K562 (cell line): Measurements from ENCODE around the gene SEMA3A. TPM values are rescaled to one million over a fixed set of nuclear protein-coding genes. Genes with fewer than 3 reads are reported as not detected.

Experiments used
- ATAC-seq: fragments of 200-7000 bp; cut with Tn5 transposase; 3 replicates; pipeline ENCODE4 v1.9.1; 2020; ENCODE audit warnings: moderate library complexity
- BruUV-seq: library from RNA; stranded (reverse); fragments of 400-500 nt; replicated peaks from 2 replicates; lab custom pipeline; 2021; lab: Mats Ljungman, UMichigan
- CTCF ChIA-PET: fragments of 300-600 bp; formaldehyde crosslinking; extraction: SDS; loops from one replicate; lab custom pipeline; 2021; ENCODE audit warnings: low intra/inter-chr PET ratio; lab: Yijun Ruan, JAX
- POLR2A ChIA-PET: fragments of 300-600, 350-650 bp; sonication (Branson Sonifier 250); formaldehyde crosslinking; extraction: SDS; loops from one replicate; lab custom pipeline; 2021; ENCODE audit warnings: antibody characterized with exemption, inconsistent platforms; lab: Yijun Ruan, JAX
- DNase-seq, 4 experiments: peaks; one replicate each; pipeline versions ENCODE4 v3.0.0 to v3.0.0-alpha.2; 2011 to 2018; ENCODE audit warnings: low spot score in 3 of 4, mixed read lengths in 3 of 4; ENCODE audit errors: extremely low read depth in 1 of 4
- FAIRE-seq: peaks from 2 replicates; lab custom pipeline; 2011; peaks lifted over from hg19 to GRCh38; lab: Jason Lieb, UNC
- H2AFZ ChIP-seq: 2 replicates; pipeline ENCODE4 v1.6.0; 2011; ENCODE audit warnings: low read depth, low read length, control low read depth, inconsistent platforms
- H3K27ac ChIP-seq: fragments of 200-600 bp; 3 replicates; pipeline ENCODE4 v1.8.0; 2011; ENCODE audit warnings: low read depth, mild to moderate bottlenecking, control low read depth, inconsistent platforms, low read length, moderate library complexity, mixed read lengths; ENCODE audit errors: extremely low read depth
- H3K27me3 ChIP-seq, 2 experiments: fragments of 300-600 bp in 1 of 2; 2 replicates in 1 of 2; 3 replicates in 1 of 2; pipeline versions ENCODE4 v1.6.0 to v1.8.0; 2011; ENCODE audit warnings: inconsistent platforms in 2 of 2, low read length in 2 of 2, mild to moderate bottlenecking in 1 of 2, mixed read lengths in 1 of 2, moderate library complexity in 1 of 2; ENCODE audit not compliant: control insufficient read depth in 2 of 2, insufficient read depth in 2 of 2
- H3K36me3 ChIP-seq: fragments of 300-600 bp; 3 replicates; pipeline ENCODE4 v1.8.0; 2011; ENCODE audit warnings: mild to moderate bottlenecking, low read length, inconsistent platforms; ENCODE audit not compliant: control insufficient read depth, insufficient read depth
- H3K4me1 ChIP-seq, 2 experiments: fragments of 200-600 bp in 1 of 2; replicated peaks in 1 of 2; 2 replicates in 1 of 2; 3 replicates in 1 of 2; pipeline versions ENCODE4 v1.5.1 to v1.8.0; 2011; ENCODE audit warnings: inconsistent platforms in 2 of 2, low read length in 2 of 2, mild to moderate bottlenecking in 1 of 2, mixed read lengths in 1 of 2, moderate library complexity in 1 of 2; ENCODE audit not compliant: control insufficient read depth in 2 of 2, insufficient read depth in 2 of 2
- H3K4me2 ChIP-seq: 2 replicates; pipeline ENCODE4 v1.6.1; 2011; ENCODE audit warnings: low read length, control low read depth, inconsistent platforms, mixed read lengths; ENCODE audit not compliant: insufficient read depth
- H3K4me3 ChIP-seq: fragments of 200-600 bp; sonication (generic), shearing (Covaris generic); 2 replicates; pipeline ENCODE4 v1.5.1; 2016; ENCODE audit warnings: control low read depth, inconsistent platforms
- H3K79me2 ChIP-seq: fragments of 200-600 bp; 3 replicates; pipeline ENCODE4 v1.8.0; 2011; ENCODE audit warnings: low read length, inconsistent platforms; ENCODE audit not compliant: control insufficient read depth, insufficient read depth
- H3K9ac ChIP-seq, 2 experiments: 2 replicates each; pipeline versions ENCODE4 v1.6.0 to v1.6.1; 2011; ENCODE audit warnings: low read depth in 2 of 2, low read length in 2 of 2, control low read depth in 1 of 2, inconsistent platforms in 1 of 2, mild to moderate bottlenecking in 1 of 2, mixed read lengths in 1 of 2; ENCODE audit not compliant: insufficient read depth in 1 of 2
- H3K9me1 ChIP-seq: one replicate; pipeline ENCODE4 v1.6.0; 2011; ENCODE audit warnings: inconsistent platforms, mild to moderate bottlenecking, low read length, moderate library complexity; ENCODE audit not compliant: control insufficient read depth, insufficient read depth
- H3K9me3 ChIP-seq: replicated peaks from 2 replicates; pipeline ENCODE4 v1.5.1; 2011; ENCODE audit warnings: low read depth, low read length, inconsistent platforms; ENCODE audit not compliant: control insufficient read depth, insufficient read depth
- H4K20me1 ChIP-seq: replicated peaks from 2 replicates; pipeline ENCODE4 v1.6.1; 2011; ENCODE audit warnings: low read length, inconsistent platforms, mixed read lengths; ENCODE audit not compliant: control insufficient read depth, insufficient read depth
- BMI1 ChIP-seq: fragments of 150-350 bp; IDR thresholded peaks from 2 replicates; pipeline ENCODE4 v1.6.1; 2014; ENCODE audit warnings: low read length
- CC2D1A ChIP-seq: fragments of 450-650 bp; IDR thresholded peaks from 2 replicates; pipeline ENCODE4 v1.6.1; 2017; ENCODE audit warnings: mild to moderate bottlenecking
- DLX4 ChIP-seq: fragments of 250-450 bp; sonication (Bioruptor Pico); IDR thresholded peaks from 2 replicates; pipeline ENCODE4 v1.6.1; 2021; ENCODE audit warnings: mild to moderate bottlenecking
- KDM1A ChIP-seq, 2 experiments: fragments of 450-650 bp; IDR thresholded peaks; 2 replicates each; pipeline ENCODE4 v1.6.1; 2016; ENCODE audit warnings: mild to moderate bottlenecking in 2 of 2
- MECOM ChIP-seq: fragments of 250-450 bp; sonication (Bioruptor Pico); IDR thresholded peaks from 2 replicates; pipeline ENCODE4 v1.8.0; 2022; ENCODE audit warnings: inconsistent platforms
- NELFE ChIP-seq: IDR thresholded peaks from 2 replicates; pipeline ENCODE4 v1.6.1; 2011; ENCODE audit warnings: mild to moderate bottlenecking; ENCODE audit not compliant: insufficient read depth, insufficient read length
- PHF20 ChIP-seq: fragments of 450-650 bp; IDR thresholded peaks from 2 replicates; pipeline ENCODE4 v1.6.1; 2018; ENCODE audit not compliant: partially characterized antibody
- TCF3 ChIP-seq: sonication (generic); formaldehyde crosslinking; IDR thresholded peaks from 2 replicates; pipeline ENCODE4 v1.4.0; 2020; ENCODE audit warnings: mild to moderate bottlenecking, missing genetic modification reagents
- ZNF699 ChIP-seq: fragments of 250-450 bp; sonication (Bioruptor Pico); IDR thresholded peaks from 2 replicates; pipeline ENCODE4 v1.8.0; 2021; ENCODE audit warnings: mild to moderate bottlenecking, moderate library complexity; ENCODE audit not compliant: insufficient replicate concordance
- WGBS: fragments of 100-300 bp; shearing (Covaris generic); methylation state at CpG from one replicate; pipeline ENCODE4 v1.1.6; 2016; ENCODE audit warnings: low coverage, mixed read lengths; ENCODE audit not compliant: insufficient coverage; ENCODE audit errors: missing lambda C conversion rate; 5-methylcytosine and 5-hydroxymethylcytosine counted together
- in situ Hi-C: fragments of 300-500 bp; cut with MboI; formaldehyde crosslinking; loops from 4 replicates; pipeline ENCODE4 v1.15.0; 2018; ENCODE audit warnings: inconsistent platforms, mixed read lengths
- intact Hi-C: fragments of 100-400 bp; cut with micrococcal nuclease; formaldehyde crosslinking; loops from 2 replicates; pipeline ENCODE4 v1.14.2; 2022
- polyA plus RNA-seq, 8 experiments: library from polyadenylated mRNA; depleted of rRNA in 4 of 8; stranded (reverse) in 5 of 8; unstranded in 3 of 8; fragments of >200 nt; fragmentation: Nextera tagmentation in 2 of 8; fragmentation: Illumina TruSeq in 1 of 8; extraction: Ambion mirVana in 2 of 8; extraction: Trizol in 1 of 8; gene quantifications; 2 replicates each; pipeline versions ENCODE4 v1.2.1 to v1.2.3, GENCODE V29; 2011 to 2014; ENCODE audit warnings: inconsistent platforms in 1 of 8, missing spikeins in 1 of 8
- total RNA-seq, 7 experiments: library from RNA; depleted of rRNA in 6 of 7; stranded (reverse); fragments of >200 nt in 6 of 7; fragmentation: Illumina TruSeq in 2 of 7; extraction: Trizol in 2 of 7; gene quantifications; 2 replicates each; pipeline versions ENCODE4 v1.2.1 to v1.2.3, GENCODE V29; 2011 to 2021; ENCODE audit warnings: low replicate concordance in 1 of 7
- TF ChIP-seq, protein P1 (sequence below): IDR thresholded peaks from 3 replicates; pipeline ENCODE4 v1.6.1; 2011; ENCODE audit warnings: borderline replicate concordance, mild to moderate bottlenecking; ENCODE audit not compliant: insufficient read length, insufficient read depth

SEMA3A gene
- total and polyA plus RNA-seq, 9 of the 15 experiments (the other 6 are each of a cell fraction or from before 2014, with no cell fraction given): 0.36 to 3.0 (median 1.1) TPM

GRCh38 chr7:84224505-84224904 lies 29.9 kb upstream of the SEMA3A start:
- Histone ChIP-seq H2AFZ (no peak overlapping the region), H4K20me1 (no peaks in the 10 kb centered on the region), H3K36me3 (no peaks in the 10 kb centered on the region), H3K4me3 (no peak overlapping the region), H3K9ac (no peak overlapping the region), H3K27ac (no peak overlapping the region), H3K79me2 (no peaks in the 10 kb centered on the region), H3K4me2 (no peak overlapping the region), H3K9me1 (no peaks in the 10 kb centered on the region), H3K4me1 (no peaks in the 10 kb centered on the region), H3K27me3 (no peaks in the 10 kb centered on the region), H3K9me3 (no peaks in the 10 kb centered on the region)
- WGBS: 2% methylated on average over 2 of the region's 2 CpGs
- FAIRE-seq (no peak), DNase-seq (no peak), ATAC-seq (no peak)
- intact Hi-C loops: no loop called here
- BruUV-seq: no TSS peak
- POLR2A ChIA-PET: no interaction called here
- TF ChIP-seq PHF20 (no peak), CC2D1A (no peak), TCF3 (CRISPR knock-in tag) (no peak), DLX4 (CRISPR knock-in tag) (no peak), NELFE (no peak), KDM1A (IDR thresholded peaks at IDR 0.05) (no peak), ZNF699 (no peak), MECOM (CRISPR knock-in tag) (no peak), BMI1 (no peak)
- TF ChIP-seq, protein P1, sequence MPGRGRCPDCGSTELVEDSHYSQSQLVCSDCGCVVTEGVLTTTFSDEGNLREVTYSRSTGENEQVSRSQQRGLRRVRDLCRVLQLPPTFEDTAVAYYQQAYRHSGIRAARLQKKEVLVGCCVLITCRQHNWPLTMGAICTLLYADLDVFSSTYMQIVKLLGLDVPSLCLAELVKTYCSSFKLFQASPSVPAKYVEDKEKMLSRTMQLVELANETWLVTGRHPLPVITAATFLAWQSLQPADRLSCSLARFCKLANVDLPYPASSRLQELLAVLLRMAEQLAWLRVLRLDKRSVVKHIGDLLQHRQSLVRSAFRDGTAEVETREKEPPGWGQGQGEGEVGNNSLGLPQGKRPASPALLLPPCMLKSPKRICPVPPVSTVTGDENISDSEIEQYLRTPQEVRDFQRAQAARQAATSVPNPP: no peak
- in situ Hi-C loops: loop anchor here (25.0 kb wide), 1 partner anchor 788 kb away; no protein-coding TSS in a partner anchor
- CTCF ChIA-PET: no interaction called here
